ENCODE measurements around the gene SNX2.

GRCh38 chr5:122871661-122872060 lies 96.8 kb downstream of the SNX2 start:
- no peak for TF ChIP-seq CTCF (IDR thresholded peaks at IDR 0.05)
- TF ChIP-seq POLR2A (IDR thresholded peaks at IDR 0.05) = no peak
